OCI-LY1 (cell line): Measurements from ENCODE around the gene PARD3.

Experiments
- H2AFZ ChIP-seq: fragments of 200-600 bp; sonication (generic), shearing (Covaris generic); 2 replicates; pipeline ENCODE4 v1.6.0; 2014; ENCODE audit warnings: antibody characterized with exemption, mild to moderate bottlenecking, low read length
- H3F3A ChIP-seq: fragments of 200-600 bp; sonication (generic), shearing (Covaris generic); 2 replicates; pipeline ENCODE4 v1.6.0; 2014; ENCODE audit warnings: mild to moderate bottlenecking, antibody characterized with exemption, low read length, moderate library complexity; ENCODE audit not compliant: insufficient read depth
- H3K27ac ChIP-seq: fragments of 200-600 bp; sonication (generic); 2 replicates; pipeline ENCODE4 v1.5.1; 2014; ENCODE audit warnings: low read length, mixed run types, mild to moderate bottlenecking, low read depth; ENCODE audit not compliant: poor library complexity, severe bottlenecking
- H3K27me3 ChIP-seq: fragments of 200-600 bp; sonication (generic); 2 replicates; pipeline ENCODE4 v1.6.0; 2014; ENCODE audit warnings: antibody characterized with exemption, mild to moderate bottlenecking, low read length, moderate library complexity; ENCODE audit not compliant: insufficient read depth
- H3K36me3 ChIP-seq: fragments of 200-600 bp; sonication (generic); 2 replicates; pipeline ENCODE4 v1.6.1; 2014; ENCODE audit warnings: mild to moderate bottlenecking, antibody characterized with exemption, low read length, moderate library complexity, mixed read lengths; ENCODE audit not compliant: insufficient read depth
- H3K4me1 ChIP-seq: fragments of 200-600 bp; sonication (generic); 2 replicates; pipeline ENCODE4 v1.5.1; 2014; ENCODE audit warnings: mild to moderate bottlenecking, low read length, moderate library complexity; ENCODE audit not compliant: insufficient read depth, severe bottlenecking
- H3K4me2 ChIP-seq: fragments of 200-600 bp; sonication (generic), shearing (Covaris generic); 2 replicates; pipeline ENCODE4 v1.6.1; 2014; ENCODE audit warnings: low read length
- H3K4me3 ChIP-seq: fragments of 200-600 bp; sonication (generic); 2 replicates; pipeline ENCODE4 v1.5.1; 2014; ENCODE audit warnings: low read length, low read depth, mild to moderate bottlenecking, mixed read lengths; ENCODE audit not compliant: poor library complexity, severe bottlenecking
- H3K79me2 ChIP-seq: fragments of 200-600 bp; shearing (Covaris generic); 2 replicates; pipeline ENCODE4 v1.6.1; 2016; ENCODE audit warnings: mixed run types, low read length, mixed read lengths; ENCODE audit not compliant: insufficient read depth
- H3K9ac ChIP-seq: fragments of 200-600 bp; sonication (generic), shearing (Covaris generic); 2 replicates; pipeline ENCODE4 v1.6.1; 2014; ENCODE audit warnings: mild to moderate bottlenecking, low read length, mixed read lengths
- H3K9me2 ChIP-seq: fragments of 200-600 bp; sonication (generic), shearing (Covaris generic); 2 replicates; pipeline ENCODE4 v1.6.1; 2014; ENCODE audit warnings: low read depth, mild to moderate bottlenecking, low read length, mixed read lengths
- H3K9me3 ChIP-seq: fragments of 200-600 bp; shearing (Covaris generic); 2 replicates; pipeline ENCODE4 v1.6.1; 2014; ENCODE audit warnings: low read length, mixed read lengths
- H4K20me1 ChIP-seq: fragments of 200-600 bp; sonication (generic), shearing (Covaris generic); 2 replicates; pipeline ENCODE4 v1.6.0; 2016; ENCODE audit warnings: mild to moderate bottlenecking, low read length; ENCODE audit not compliant: insufficient read depth
- EZH2 ChIP-seq: fragments of 200-600 bp; sonication (generic), shearing (Covaris generic); IDR thresholded peaks from 2 replicates; pipeline ENCODE4 v1.8.0; 2017; ENCODE audit warnings: borderline replicate concordance, mixed run types, mild to moderate bottlenecking, antibody characterized with exemption, low read length, moderate library complexity, mixed read lengths
- TF ChIP-seq, protein P1 (sequence below): fragments of 200-600 bp; sonication (generic), shearing (Covaris generic); IDR thresholded peaks from 2 replicates; pipeline ENCODE4 v1.5.1; 2017; ENCODE audit warnings: mild to moderate bottlenecking, antibody characterized with exemption, low read length, moderate library complexity, mixed read lengths

Gene PARD3

DNA sequence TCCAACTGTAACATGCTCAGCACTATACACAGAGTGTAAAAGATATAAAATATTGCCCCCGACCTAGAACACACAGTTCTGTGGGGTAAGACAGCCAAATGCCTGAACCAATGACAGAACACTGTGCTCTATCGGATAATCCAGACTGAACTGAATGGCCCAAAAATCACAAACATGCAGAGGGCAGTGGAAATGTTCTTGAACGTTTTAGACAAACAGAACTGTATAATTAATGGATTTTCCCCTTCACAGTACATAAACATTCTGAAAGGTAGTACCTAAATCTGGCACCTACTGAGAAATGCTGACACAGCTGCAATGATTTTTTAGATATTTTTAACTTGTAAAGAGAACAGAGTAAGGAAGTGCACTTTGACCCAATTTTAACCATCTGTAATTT is 33.4 kb downstream of the PARD3 start:
- no peaks in the 10 kb centered on the region for H3F3A ChIP-seq
- H4K20me1 ChIP-seq = no peaks in the 10 kb centered on the region
- no peak overlapping the region for H3K4me3 ChIP-seq
- no peaks in the 10 kb centered on the region for H3K9me2 ChIP-seq
- H3K4me2 ChIP-seq = no peak overlapping the region
- H3K4me1 ChIP-seq = no peaks in the 10 kb centered on the region
- no peak overlapping the region for H2AFZ ChIP-seq
- no peak for TF ChIP-seq EZH2
- TF ChIP-seq, protein P1, sequence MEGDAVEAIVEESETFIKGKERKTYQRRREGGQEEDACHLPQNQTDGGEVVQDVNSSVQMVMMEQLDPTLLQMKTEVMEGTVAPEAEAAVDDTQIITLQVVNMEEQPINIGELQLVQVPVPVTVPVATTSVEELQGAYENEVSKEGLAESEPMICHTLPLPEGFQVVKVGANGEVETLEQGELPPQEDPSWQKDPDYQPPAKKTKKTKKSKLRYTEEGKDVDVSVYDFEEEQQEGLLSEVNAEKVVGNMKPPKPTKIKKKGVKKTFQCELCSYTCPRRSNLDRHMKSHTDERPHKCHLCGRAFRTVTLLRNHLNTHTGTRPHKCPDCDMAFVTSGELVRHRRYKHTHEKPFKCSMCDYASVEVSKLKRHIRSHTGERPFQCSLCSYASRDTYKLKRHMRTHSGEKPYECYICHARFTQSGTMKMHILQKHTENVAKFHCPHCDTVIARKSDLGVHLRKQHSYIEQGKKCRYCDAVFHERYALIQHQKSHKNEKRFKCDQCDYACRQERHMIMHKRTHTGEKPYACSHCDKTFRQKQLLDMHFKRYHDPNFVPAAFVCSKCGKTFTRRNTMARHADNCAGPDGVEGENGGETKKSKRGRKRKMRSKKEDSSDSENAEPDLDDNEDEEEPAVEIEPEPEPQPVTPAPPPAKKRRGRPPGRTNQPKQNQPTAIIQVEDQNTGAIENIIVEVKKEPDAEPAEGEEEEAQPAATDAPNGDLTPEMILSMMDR = no peak
- H3K79me2 ChIP-seq = no peaks in the 10 kb centered on the region
- no peak overlapping the region for H3K9ac ChIP-seq
- H3K27ac ChIP-seq = no peak overlapping the region
- H3K9me3 ChIP-seq = no peaks in the 10 kb centered on the region
- no peaks in the 10 kb centered on the region for H3K36me3 ChIP-seq
- H3K27me3 ChIP-seq = no peaks in the 10 kb centered on the region

DNA sequence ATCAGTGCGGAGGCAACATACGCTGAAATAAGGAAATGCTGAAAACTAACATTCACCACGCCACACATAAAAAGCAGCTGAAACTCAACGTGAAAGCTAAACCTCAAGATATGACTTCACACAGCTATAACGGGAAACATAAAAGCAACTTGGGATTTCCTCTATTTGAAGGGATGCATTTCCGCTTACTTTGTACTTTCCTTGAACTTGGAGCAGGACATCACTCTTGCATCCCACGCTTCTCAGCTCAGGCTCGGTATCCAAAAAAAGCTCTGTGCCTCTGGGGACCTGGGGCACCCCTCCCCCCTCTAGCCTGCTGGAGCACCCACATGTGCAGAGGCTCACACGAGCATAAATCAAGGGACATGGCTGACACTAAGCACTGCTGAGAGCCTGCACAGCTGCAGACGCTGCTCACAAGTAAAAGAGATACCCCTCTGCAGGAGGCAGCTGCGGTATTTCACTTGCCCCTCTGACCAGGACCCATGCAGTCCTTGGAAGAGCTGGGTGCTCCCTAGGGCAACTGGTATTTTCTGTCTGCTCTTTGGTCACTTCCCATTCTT is 34.2 kb downstream of the PARD3 start:
- Histone ChIP-seq H3K27ac (no peak overlapping the region), H2AFZ (no peak overlapping the region), H3K9me2 (no peaks in the 10 kb centered on the region), H3K36me3 (no peaks in the 10 kb centered on the region), H3K9ac (no peak overlapping the region), H3K79me2 (no peaks in the 10 kb centered on the region), H3K4me3 (no peak overlapping the region), H3K4me2 (no peak overlapping the region), H4K20me1 (no peaks in the 10 kb centered on the region), H3F3A (no peaks in the 10 kb centered on the region), H3K27me3 (no peaks in the 10 kb centered on the region), H3K9me3 (no peaks in the 10 kb centered on the region), H3K4me1 (no peaks in the 10 kb centered on the region)
- TF ChIP-seq, protein P1 = no peak
- no peak for TF ChIP-seq EZH2

GRCh38 chr10:34778237-34778636 is 36.9 kb downstream of the PARD3 start:
- Histone ChIP-seq H4K20me1 (no peaks in the 10 kb centered on the region), H3F3A (no peaks in the 10 kb centered on the region), H2AFZ (no peak overlapping the region), H3K4me2 (no peak overlapping the region), H3K9me2 (no peaks in the 10 kb centered on the region), H3K27ac (no peak overlapping the region), H3K4me3 (no peak overlapping the region), H3K36me3 (no peaks in the 10 kb centered on the region), H3K79me2 (no peaks in the 10 kb centered on the region), H3K9ac (no peak overlapping the region), H3K9me3 (no peaks in the 10 kb centered on the region), H3K27me3 (no peaks in the 10 kb centered on the region), H3K4me1 (no peaks in the 10 kb centered on the region)
- TF ChIP-seq, protein P1 = no peak
- no peak for TF ChIP-seq EZH2
